ENCODE data around the gene FOXF1. TPM values are rescaled to one million over a fixed set of nuclear protein-coding genes. Genes with fewer than 3 reads are reported as not detected.

The FOXF1 gene
- total RNA-seq, 1 experiment from 2014 or later: not detected

- POLR2A ChIA-PET: no interaction called here
- CTCF ChIA-PET: interaction anchor here (0.6 to 1.0 kb wide), 2 partner anchors 38 to 522 kb away, joined by 3 to 4 read pairs; no protein-coding TSS in a partner anchor
- Mint-ChIP-seq H3K4me3 (peak within 1 kb of the TSS; percentile 94), H3K27me3 (ENCODE audit: low read depth) (no peaks in the 10 kb centered on the region; the same call in 1 of the 2 replicates), H3K36me3 (no peaks in the 10 kb centered on the region), H3K9me3 (no peaks in the 10 kb centered on the region), H3K4me1 (peaks cover 9% of the 10 kb centered on the region; the same call in 1 of the 2 replicates), H3K27ac (peak within 1 kb of the TSS; percentile 72)
- ATAC-seq (peak; percentile 90), DNase-seq (ENCODE audit: low spot score) (peak; percentile 94)
- TF ChIP-seq MXD4 (CRISPR knock-in tag; IDR thresholded peaks at IDR 0.05; ENCODE audit: borderline replicate concordance) (no peak), MAX (CRISPR knock-in tag; IDR thresholded peaks at IDR 0.05) (peak; percentile 64), ARID4B (CRISPR knock-in tag; IDR thresholded peaks at IDR 0.05; ENCODE audit: borderline replicate concordance) (no peak; the same call in 1 of the 2 replicates), ATF3 (CRISPR knock-in tag; conservative IDR thresholded peaks at IDR 0.05) (no peak), SOX15 (CRISPR knock-in tag; IDR thresholded peaks at IDR 0.05) (no peak), CDX4 (CRISPR knock-in tag; IDR thresholded peaks at IDR 0.05; ENCODE audit: borderline replicate concordance) (no peak), E2F1 (CRISPR knock-in tag; IDR thresholded peaks at IDR 0.05) (no peak), ZBTB21 (CRISPR knock-in tag; IDR thresholded peaks at IDR 0.05; ENCODE audit: borderline replicate concordance) (no peak), CTCF (IDR thresholded peaks at IDR 0.05) (no peak), FOXK1 (CRISPR knock-in tag; IDR thresholded peaks at IDR 0.05) (peak; percentile 61), ZNF121 (CRISPR knock-in tag; IDR thresholded peaks at IDR 0.05) (no peak), GTF2I (CRISPR knock-in tag; conservative IDR thresholded peaks at IDR 0.05) (0 out of 2 replicates have a peak, but pooled peaks have one; percentile 43), MLX (CRISPR knock-in tag; IDR thresholded peaks at IDR 0.05) (no peak), FOXP1 (CRISPR knock-in tag; IDR thresholded peaks at IDR 0.05; ENCODE audit: borderline replicate concordance) (no peak), TEAD1 (CRISPR knock-in tag; IDR thresholded peaks at IDR 0.05) (no peak), NR3C1 (CRISPR knock-in tag; conservative IDR thresholded peaks at IDR 0.05; ENCODE audit: low read depth) (no peak), EMX1 (CRISPR knock-in tag; IDR thresholded peaks at IDR 0.05) (no peak), USF1 (CRISPR knock-in tag; IDR thresholded peaks at IDR 0.05) (no peak), USF2 (CRISPR knock-in tag; IDR thresholded peaks at IDR 0.05) (0 out of 2 replicates have a peak, but pooled peaks have one; percentile 30), RELA (CRISPR knock-in tag; IDR thresholded peaks at IDR 0.05; ENCODE audit: borderline replicate concordance) (0 out of 2 replicates have a peak, but pooled peaks have one; percentile 19), MYBL2 (CRISPR knock-in tag; IDR thresholded peaks at IDR 0.05) (no peak; the same call in 1 of the 2 replicates), SMAD4 (CRISPR knock-in tag; IDR thresholded peaks at IDR 0.05) (no peak), ATF1 (CRISPR knock-in tag; IDR thresholded peaks at IDR 0.05) (peak; percentile 92; the same call in 1 of the 2 replicates), E2F5 (CRISPR knock-in tag; IDR thresholded peaks at IDR 0.05) (peak; percentile 52; the same call in 1 of the 2 replicates), NR1H2 (CRISPR knock-in tag; IDR thresholded peaks at IDR 0.05) (no peak)
Measured at GRCh38 chr16:86554917-86555703, 44.8 kb downstream of the FOXF1 start, which contains the start of gene MTHFSD. Gene MTHFSD (minus strand): TSS chr16:86555235. CDS start chr16:86555184, 51 bp downstream.

Data from WTC11 (cell line).